Neural cell (in vitro differentiated cells): ENCODE measurements around the gene CHCHD1.

Experiments
- CTCF ChIP-seq: fragments of 450-650 bp; IDR thresholded peaks from 2 replicates; pipeline ENCODE4 v1.5.1; 2014; ENCODE audit warnings: antibody characterized with exemption, mild to moderate bottlenecking, moderate library complexity; ENCODE audit not compliant: poor library complexity, severe bottlenecking
- EP300 ChIP-seq: fragments of 450-650 bp; conservative IDR thresholded peaks from 2 replicates; pipeline ENCODE4 v1.6.1; 2014; ENCODE audit warnings: antibody characterized with exemption, mild to moderate bottlenecking, moderate library complexity; ENCODE audit not compliant: poor library complexity, severe bottlenecking
- EZH2 ChIP-seq: fragments of 200-600, 300-800 bp; shearing (Covaris generic), sonication (generic); IDR thresholded peaks from 2 replicates; pipeline ENCODE4 v1.6.1; 2014; ENCODE audit warnings: antibody characterized with exemption, low read length, borderline replicate concordance, mild to moderate bottlenecking; ENCODE audit not compliant: insufficient read depth, poor library complexity, severe bottlenecking
- MXI1 ChIP-seq: fragments of 450-650 bp; conservative IDR thresholded peaks from 2 replicates; pipeline ENCODE4 v1.6.1; 2014; ENCODE audit warnings: antibody characterized with exemption, mild to moderate bottlenecking; ENCODE audit not compliant: poor library complexity, severe bottlenecking
- POLR2AphosphoS5 ChIP-seq: IDR thresholded peaks from 2 replicates; pipeline ENCODE4 v1.6.1; 2012
- RAD21 ChIP-seq: fragments of 450-650 bp; conservative IDR thresholded peaks from 2 replicates; pipeline ENCODE4 v1.6.1; 2014; ENCODE audit warnings: antibody characterized with exemption, mild to moderate bottlenecking, moderate library complexity
- REST ChIP-seq: IDR thresholded peaks from 2 replicates; pipeline ENCODE4 v1.6.1; 2012; ENCODE audit warnings: borderline replicate concordance
- SMC3 ChIP-seq: fragments of 450-650 bp; conservative IDR thresholded peaks from 2 replicates; pipeline ENCODE4 v1.6.1; 2014; ENCODE audit warnings: antibody characterized with exemption, mild to moderate bottlenecking, moderate library complexity; ENCODE audit not compliant: poor library complexity
- TAF1 ChIP-seq: IDR thresholded peaks from 2 replicates; pipeline ENCODE4 v1.6.1; 2012; ENCODE audit warnings: low read depth

DNA sequence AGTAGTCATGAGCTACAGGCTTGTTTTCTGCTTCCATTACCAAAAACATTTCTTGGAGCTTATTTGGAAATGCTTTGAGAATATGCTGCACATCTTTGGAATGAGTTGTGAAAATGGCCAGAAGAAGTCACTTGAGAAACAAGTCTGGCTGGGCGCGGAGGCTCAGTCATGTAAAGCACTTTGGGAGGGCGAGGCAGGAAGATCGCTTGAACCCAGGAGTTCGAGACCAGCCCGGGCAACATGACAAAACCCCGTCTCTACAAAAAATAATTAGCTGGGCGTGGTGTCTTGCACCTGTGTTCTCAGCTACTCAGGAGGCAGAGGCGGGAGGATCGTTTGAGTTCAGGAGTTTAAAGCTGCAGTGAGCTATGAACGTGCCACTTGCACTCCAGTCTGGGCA lies 882 bp upstream of the CHCHD1 start:
- TF ChIP-seq EP300: no peak
- TF ChIP-seq RAD21: no peak
- no peak for TF ChIP-seq CTCF
- TF ChIP-seq POLR2AphosphoS5: no peak
- no peak for TF ChIP-seq EZH2
- no peak for TF ChIP-seq REST
- no peak for TF ChIP-seq TAF1
- TF ChIP-seq SMC3: no peak
- no peak for TF ChIP-seq MXI1
